GM23338 (cell line): ENCODE results near the gene PKD1L1. TPM values are rescaled to one million over a fixed set of nuclear protein-coding genes. Genes with fewer than 3 reads are reported as not detected.

Experiments used
- ATAC-seq: fragments of 200-7000 bp; cut with Tn5 transposase; 3 replicates; pipeline ENCODE4 v1.9.1; 2020
- DNase-seq: peaks from one replicate; pipeline ENCODE4 v3.0.0-alpha.2; 2015; ENCODE audit warnings: low spot score
- H2AFZ ChIP-seq: fragments of 200-600 bp; sonication (generic); 2 replicates; pipeline ENCODE4 v1.8.0; 2016; ENCODE audit warnings: antibody characterized with exemption, mild to moderate bottlenecking, moderate library complexity
- H3F3A ChIP-seq: fragments of 200-600 bp; sonication (generic); replicated peaks from 2 replicates; pipeline ENCODE4 v1.8.0; 2017; ENCODE audit warnings: antibody characterized with exemption, mixed run types, low read depth
- H3K27ac ChIP-seq: fragments of 200-600 bp; sonication (generic); 2 replicates; pipeline ENCODE4 v1.6.1; 2016; ENCODE audit warnings: low read depth
- H3K27me3 ChIP-seq: fragments of 200-600 bp; sonication (generic); 2 replicates; pipeline ENCODE4 v1.8.0; 2016; ENCODE audit warnings: mild to moderate bottlenecking, mixed run types, moderate library complexity; ENCODE audit not compliant: insufficient read depth
- H3K36me3 ChIP-seq: fragments of 200-600 bp; sonication (generic); 2 replicates; pipeline ENCODE4 v1.8.0; 2016; ENCODE audit warnings: mild to moderate bottlenecking; ENCODE audit not compliant: insufficient read depth
- H3K4me1 ChIP-seq: fragments of 200-600 bp; sonication (generic); 2 replicates; pipeline ENCODE4 v1.8.0; 2016; ENCODE audit warnings: mild to moderate bottlenecking, moderate library complexity; ENCODE audit not compliant: insufficient read depth
- H3K4me2 ChIP-seq: fragments of 200-600 bp; sonication (generic); 2 replicates; pipeline ENCODE4 v1.7.1; 2017; ENCODE audit warnings: mixed run types
- H3K4me3 ChIP-seq: fragments of 200-600 bp; sonication (generic); 2 replicates; pipeline ENCODE4 v1.6.1; 2016; ENCODE audit warnings: mixed run types
- H3K79me2 ChIP-seq: fragments of 200-600 bp; sonication (generic); replicated peaks from 2 replicates; pipeline ENCODE4 v1.8.0; 2017; ENCODE audit warnings: mild to moderate bottlenecking; ENCODE audit not compliant: insufficient read depth
- H3K9me2 ChIP-seq: fragments of 200-600 bp; sonication (generic); 2 replicates; pipeline ENCODE4 v1.8.0; 2017; ENCODE audit not compliant: insufficient read depth
- H4K20me1 ChIP-seq: fragments of 200-600 bp; sonication (generic); replicated peaks from 2 replicates; pipeline ENCODE4 v1.8.0; 2017; ENCODE audit warnings: mild to moderate bottlenecking; ENCODE audit not compliant: insufficient read depth
- H3K27ac Mint-ChIP-seq: 2 replicates; pipeline ENCODE4 v1.8.0; 2020; ENCODE audit warnings: inconsistent platforms, mild to moderate bottlenecking, moderate library complexity, mixed read lengths
- H3K27me3 Mint-ChIP-seq: 3 replicates; pipeline ENCODE4 v1.8.0; 2022; ENCODE audit warnings: low read depth, mild to moderate bottlenecking, moderate library complexity, mixed read lengths, inconsistent platforms; ENCODE audit not compliant: insufficient read depth, poor library complexity
- H3K36me3 Mint-ChIP-seq: 3 replicates; pipeline ENCODE4 v1.8.0; 2021; ENCODE audit warnings: low read depth, mild to moderate bottlenecking, inconsistent platforms, moderate library complexity, mixed read lengths
- H3K4me1 Mint-ChIP-seq: 3 replicates; pipeline ENCODE4 v1.8.0; 2020; ENCODE audit warnings: mild to moderate bottlenecking, inconsistent platforms, mixed read lengths
- H3K4me3 Mint-ChIP-seq: 3 replicates; pipeline ENCODE4 v1.8.0; 2021; ENCODE audit warnings: moderate library complexity, mild to moderate bottlenecking, inconsistent platforms, mixed read lengths
- H3K9me3 Mint-ChIP-seq: 3 replicates; pipeline ENCODE4 v1.8.0; 2020; ENCODE audit warnings: moderate library complexity, mild to moderate bottlenecking, inconsistent platforms, mixed read lengths
- CTCF ChIP-seq, 2 experiments: fragments of 200-600 bp in 1 of 2; sonication (generic) in 1 of 2; conservative IDR thresholded peaks; 2 replicates each; pipeline versions ENCODE4 v1.5.1 to v1.6.1; 2016 to 2017; ENCODE audit warnings: antibody characterized with exemption in 2 of 2, low read depth in 2 of 2, mild to moderate bottlenecking in 2 of 2, moderate library complexity in 1 of 2
- ETS1 ChIP-seq: IDR thresholded peaks from 2 replicates; pipeline ENCODE4 v1.6.1; 2016; ENCODE audit warnings: antibody characterized with exemption
- EZH2 ChIP-seq: fragments of 200-600 bp; sonication (generic); IDR thresholded peaks from one replicate; pipeline ENCODE4 v1.8.0; 2017; ENCODE audit warnings: antibody characterized with exemption, mild to moderate bottlenecking, low read depth; ENCODE audit not compliant: unreplicated experiment
- EZH2phosphoT487 ChIP-seq: fragments of 200-600 bp; sonication (generic); IDR thresholded peaks from one replicate; pipeline ENCODE4 v1.8.1; 2018; ENCODE audit warnings: antibody characterized with exemption; ENCODE audit not compliant: unreplicated experiment
- JUNB ChIP-seq: IDR thresholded peaks from one replicate; pipeline ENCODE4 v1.6.1; 2016; ENCODE audit warnings: antibody characterized with exemption; ENCODE audit not compliant: unreplicated experiment
- POLR2AphosphoS5 ChIP-seq: IDR thresholded peaks from 2 replicates; pipeline ENCODE4 v1.6.1; 2016; ENCODE audit warnings: antibody characterized with exemption, low read depth
- REST ChIP-seq: IDR thresholded peaks from one replicate; pipeline ENCODE4 v1.6.1; 2018; ENCODE audit warnings: antibody characterized with exemption; ENCODE audit not compliant: unreplicated experiment
- STAT1 ChIP-seq: IDR thresholded peaks from one replicate; pipeline ENCODE4 v1.6.1; 2016; ENCODE audit warnings: antibody characterized with exemption; ENCODE audit not compliant: unreplicated experiment
- ZNF114 ChIP-seq: fragments of 250-450 bp; sonication (Bioruptor Pico); IDR thresholded peaks from 2 replicates; pipeline ENCODE4 v1.5.0; 2020; ENCODE audit warnings: mild to moderate bottlenecking, moderate library complexity
- ZNF331 ChIP-seq: fragments of 250-450 bp; sonication (Bioruptor Pico); IDR thresholded peaks from 2 replicates; pipeline ENCODE4 v1.5.0; 2020; ENCODE audit warnings: low read depth, mild to moderate bottlenecking, moderate library complexity
- polyA plus RNA-seq: library from polyadenylated mRNA; unstranded; fragments of >200 nt; fragmentation: Nextera tagmentation; extraction: Ambion mirVana; gene quantifications from 2 replicates; pipeline ENCODE4 v1.2.1, GENCODE V29; 2016
- total RNA-seq: library from RNA; depleted of rRNA; stranded (reverse); fragments of >200 nt; shearing (Covaris generic); gene quantifications from 2 replicates; pipeline ENCODE4 v1.2.3, GENCODE V29; 2014

PKD1L1 gene
- total and polyA plus RNA-seq, 2 experiments from 2014 or later = 0.03 TPM; not detected in 1

GRCh38 chr7:47819607-47819920 is 128.7 kb downstream of the PKD1L1 start:
- DNase-seq = no peak
- H3K27ac ChIP-seq = no peak overlapping the region
- no peaks in the 10 kb centered on the region for H3K36me3 Mint-ChIP-seq
- ATAC-seq = no peak
- no peak for TF ChIP-seq STAT1
- no peak for TF ChIP-seq EZH2phosphoT487
- no peak for TF ChIP-seq JUNB
- no peak for TF ChIP-seq ZNF331
- TF ChIP-seq ZNF114 (CRISPR knock-in tag) = no peak
- TF ChIP-seq POLR2AphosphoS5 = no peak
- TF ChIP-seq ETS1 = no peak
- no peak for TF ChIP-seq CTCF (conservative IDR thresholded peaks at IDR 0.05; ENCODE audit: low read depth in 2 of 2)
- TF ChIP-seq EZH2 = no peak
- no peak for TF ChIP-seq REST
- 0 out of 2 replicates have a peak, but pooled peaks cover 4% of the 10 kb centered on the region for H3K9me2 ChIP-seq
- H3K4me3 ChIP-seq = no peak overlapping the region
- no peaks in the 10 kb centered on the region for H3K4me1 ChIP-seq
- no peaks in the 10 kb centered on the region for H4K20me1 ChIP-seq
- peaks cover 10% of the 10 kb centered on the region; the same call in 1 of the 3 replicates for H3K4me1 Mint-ChIP-seq
- no peaks in the 10 kb centered on the region for H3F3A ChIP-seq
- no peak overlapping the region for H3K4me3 Mint-ChIP-seq
- H3K9me3 Mint-ChIP-seq = no peaks in the 10 kb centered on the region
- H3K79me2 ChIP-seq = no peaks in the 10 kb centered on the region
- no peak overlapping the region for H3K27ac Mint-ChIP-seq
- no peak overlapping the region for H3K4me2 ChIP-seq
- peaks cover 4% of the 10 kb centered on the region for H3K27me3 Mint-ChIP-seq
- no peaks in the 10 kb centered on the region for H3K36me3 ChIP-seq
- H2AFZ ChIP-seq = no peak overlapping the region
- H3K27me3 ChIP-seq = no peaks in the 10 kb centered on the region
